MCF 10A (cell line): ENCODE results near the gene RORC. TPM values are rescaled to one million over a fixed set of nuclear protein-coding genes. Genes with fewer than 3 reads are reported as not detected.

Experiments used
- BruUV-seq: library from RNA; stranded (reverse); fragments of 400-500 nt; replicated peaks from 2 replicates; lab custom pipeline; 2021; lab: Mats Ljungman, UMichigan
- CTCF ChIA-PET: fragments of 300-600 bp; sonication (Branson Sonifier 250); formaldehyde crosslinking; extraction: SDS; loops from one replicate; lab custom pipeline; 2021; ENCODE audit warnings: antibody characterized with exemption, inconsistent platforms; lab: Yijun Ruan, JAX
- POLR2A ChIA-PET: fragments of 300-600, 350-650 bp; sonication (Branson Sonifier 250); formaldehyde crosslinking; extraction: SDS; loops from one replicate; lab custom pipeline; 2020; ENCODE audit warnings: antibody characterized with exemption, inconsistent platforms; lab: Yijun Ruan, JAX
- DNase-seq: peaks from one replicate; pipeline ENCODE4 v3.0.0-alpha.2; 2018; ENCODE audit not compliant: unreplicated experiment
- H3K27ac Mint-ChIP-seq: one replicate; pipeline ENCODE4 v1.8.0; 2022; ENCODE audit warnings: mild to moderate bottlenecking, low read depth, mixed read lengths; ENCODE audit not compliant: unreplicated experiment
- H3K27me3 Mint-ChIP-seq: one replicate; pipeline ENCODE4 v1.8.0; 2022; ENCODE audit warnings: mixed read lengths; ENCODE audit not compliant: insufficient read depth, unreplicated experiment
- H3K36me3 Mint-ChIP-seq: one replicate; pipeline ENCODE4 v1.8.0; 2022; ENCODE audit warnings: mild to moderate bottlenecking, moderate library complexity, mixed read lengths; ENCODE audit not compliant: insufficient read depth, unreplicated experiment
- H3K4me1 Mint-ChIP-seq: one replicate; pipeline ENCODE4 v1.8.0; 2022; ENCODE audit warnings: mixed read lengths; ENCODE audit not compliant: insufficient read depth, unreplicated experiment
- H3K4me3 Mint-ChIP-seq: one replicate; pipeline ENCODE4 v1.8.0; 2022; ENCODE audit warnings: mild to moderate bottlenecking, moderate library complexity, mixed read lengths; ENCODE audit not compliant: unreplicated experiment
- H3K9me3 Mint-ChIP-seq: one replicate; pipeline ENCODE4 v1.8.0; 2022; ENCODE audit warnings: mixed read lengths; ENCODE audit not compliant: unreplicated experiment
- CTCF ChIP-seq: fragments of 200-600 bp; IDR thresholded peaks from one replicate; pipeline ENCODE4 v1.8.0; 2022; ENCODE audit warnings: antibody characterized with exemption, mild to moderate bottlenecking; ENCODE audit not compliant: unreplicated experiment
- intact Hi-C: fragments of 100-400 bp; cut with micrococcal nuclease; formaldehyde crosslinking; loops from 2 replicates; pipeline ENCODE4 v1.14.1; 2022
- total RNA-seq: library from RNA; stranded (reverse); gene quantifications from 2 replicates; pipeline ENCODE4 v1.2.3, GENCODE V29; 2022

RORC gene
- total RNA-seq, 1 experiment from 2014 or later: 0.40 TPM

GRCh38 chr1:151851886-151852285, 20.3 kb upstream of the RORC start:
- no peak overlapping the region for H3K27ac Mint-ChIP-seq
- ChIA-PET CTCF (interaction anchor here (0.6 to 1.6 kb wide), 2 partner anchors 11 to 31 kb away, joined by 3 to 5 read pairs; no protein-coding TSS in a partner anchor), POLR2A (interaction anchor here (0.8 to 1.4 kb wide), 3 partner anchors 11 to 255 kb away, joined by 3 read pairs; no protein-coding TSS in a partner anchor)

DNA sequence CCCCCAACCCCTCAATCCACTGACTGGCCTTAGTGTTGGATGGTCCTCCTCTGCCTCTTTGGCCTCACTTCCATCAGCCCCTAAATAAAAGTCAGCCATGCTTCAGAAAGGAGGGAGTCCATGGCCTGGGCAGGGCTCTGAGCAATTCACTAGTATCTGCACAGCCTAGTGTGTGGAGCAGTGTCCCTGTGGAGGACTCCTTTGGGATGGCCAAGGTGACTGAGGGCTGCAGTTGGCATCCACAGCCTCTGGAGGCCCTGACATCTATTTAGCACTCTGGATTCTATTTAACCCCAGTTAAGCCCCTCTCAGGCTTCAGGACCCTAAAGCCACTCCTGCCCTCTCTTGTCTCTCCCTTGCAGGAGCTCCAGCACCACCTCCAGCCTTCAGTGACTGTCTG, 18.3 kb upstream of the RORC start:
- no peak overlapping the region for H3K4me3 Mint-ChIP-seq
- no TSS peak for BruUV-seq
- no peaks in the 10 kb centered on the region for H3K9me3 Mint-ChIP-seq
- no peaks in the 10 kb centered on the region for H3K36me3 Mint-ChIP-seq
- ChIA-PET CTCF (interaction anchor here (0.6 to 1.3 kb wide), 2 partner anchors 8 to 115 kb away, joined by 3 read pairs; no protein-coding TSS in a partner anchor), POLR2A (interaction anchor here (1.4 to 1.7 kb wide), 2 partner anchors 8 to 86 kb away, joined by 4 to 7 read pairs; partner anchors contain the start of gene MRPL9)
- peaks cover 16% of the 10 kb centered on the region for H3K27me3 Mint-ChIP-seq
- no peak overlapping the region for H3K27ac Mint-ChIP-seq
- DNase-seq: no peak
- intact Hi-C loops: no loop called here
- TF ChIP-seq CTCF: no peak
- H3K4me1 Mint-ChIP-seq: peaks cover 16% of the 10 kb centered on the region

More at GRCh38 chr1:151851886-151852285, 20.3 kb upstream of the RORC start:
- no peak for DNase-seq
- no peak for TF ChIP-seq CTCF
- no peaks in the 10 kb centered on the region for H3K9me3 Mint-ChIP-seq
- no TSS peak for BruUV-seq
- H3K27me3 Mint-ChIP-seq: peaks cover 16% of the 10 kb centered on the region
- no peak overlapping the region for H3K4me3 Mint-ChIP-seq
- H3K4me1 Mint-ChIP-seq: peaks cover 5% of the 10 kb centered on the region
- intact Hi-C loops: no loop called here
- no peaks in the 10 kb centered on the region for H3K36me3 Mint-ChIP-seq

DNA sequence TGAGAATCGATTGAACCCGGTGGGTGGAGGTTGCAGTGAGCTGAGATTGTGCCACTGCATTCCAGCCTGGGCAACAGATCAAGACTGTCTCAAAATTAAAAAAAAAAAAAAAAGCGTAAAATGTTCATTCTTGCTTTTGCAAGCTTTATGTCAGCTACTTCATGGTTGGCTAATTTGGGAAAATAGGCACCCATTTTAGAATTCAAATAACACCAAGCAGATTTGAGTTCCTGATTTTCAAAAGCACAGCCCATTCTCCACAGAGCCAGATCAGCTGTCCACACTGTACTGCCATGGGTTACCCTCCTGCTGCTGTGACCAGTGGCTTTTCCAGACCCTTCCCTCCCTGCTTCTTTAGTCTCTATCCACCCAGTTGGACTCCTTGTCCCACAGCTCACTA, 17.5 kb upstream of the RORC start:
- ChIA-PET POLR2A (interaction anchor here (1.4 to 1.7 kb wide), 2 partner anchors 9 to 86 kb away, joined by 4 to 7 read pairs; partner anchors contain the start of gene MRPL9), CTCF (interaction anchor here (0.7 to 4.7 kb wide), 6 partner anchors 9 to 164 kb away, joined by 3 to 26 read pairs (median 4); partner anchors contain the start of gene C2CD4D)
- intact Hi-C loops: no loop called here
- no peak for DNase-seq
- Mint-ChIP-seq H3K27ac (no peak overlapping the region), H3K4me1 (peaks cover 16% of the 10 kb centered on the region), H3K36me3 (no peaks in the 10 kb centered on the region), H3K27me3 (peaks cover 16% of the 10 kb centered on the region), H3K9me3 (no peaks in the 10 kb centered on the region), H3K4me3 (no peak overlapping the region)
- no TSS peak for BruUV-seq
- no peak for TF ChIP-seq CTCF

- intact Hi-C loops: no loop called here
- H3K9me3 Mint-ChIP-seq: no peaks in the 10 kb centered on the region
- TF ChIP-seq CTCF: no peak
- no peak overlapping the region for H3K4me3 Mint-ChIP-seq
- CTCF ChIA-PET: interaction anchor here (0.6 to 4.7 kb wide), 7 partner anchors 8 to 339 kb away, joined by 3 to 26 read pairs (median 4); partner anchors contain the start of gene C2CD4D
- peaks cover 16% of the 10 kb centered on the region for H3K27me3 Mint-ChIP-seq
- BruUV-seq: no TSS peak
- no peak overlapping the region for H3K27ac Mint-ChIP-seq
- DNase-seq: no peak
- no peaks in the 10 kb centered on the region for H3K36me3 Mint-ChIP-seq
- peaks cover 16% of the 10 kb centered on the region for H3K4me1 Mint-ChIP-seq
- POLR2A ChIA-PET: interaction anchor here (0.5 to 1.7 kb wide), 5 partner anchors 10 to 353 kb away, joined by 3 to 7 read pairs (median 4); no protein-coding TSS in a partner anchor
Observed at GRCh38 chr1:151847867-151848596, 16.4 kb upstream of the RORC start.
